HG03159 (cell line): Measurements from ENCODE around the gene PRR7.

Source experiments
- ATAC-seq: cut with Tn5 transposase; IDR thresholded peaks from one replicate; pipeline ENCODE4 v1.9.1; 2021; ENCODE audit warnings: mild to moderate bottlenecking, moderate library complexity; ENCODE audit not compliant: unreplicated experiment

Gene PRR7

GRCh38 chr5:177423671-177424070, 22.9 kb upstream of the PRR7 start:
- no peak for ATAC-seq

- ATAC-seq = no peak
Observed at GRCh38 chr5:177425196-177425800, 21.3 kb upstream of the PRR7 start.

DNA sequence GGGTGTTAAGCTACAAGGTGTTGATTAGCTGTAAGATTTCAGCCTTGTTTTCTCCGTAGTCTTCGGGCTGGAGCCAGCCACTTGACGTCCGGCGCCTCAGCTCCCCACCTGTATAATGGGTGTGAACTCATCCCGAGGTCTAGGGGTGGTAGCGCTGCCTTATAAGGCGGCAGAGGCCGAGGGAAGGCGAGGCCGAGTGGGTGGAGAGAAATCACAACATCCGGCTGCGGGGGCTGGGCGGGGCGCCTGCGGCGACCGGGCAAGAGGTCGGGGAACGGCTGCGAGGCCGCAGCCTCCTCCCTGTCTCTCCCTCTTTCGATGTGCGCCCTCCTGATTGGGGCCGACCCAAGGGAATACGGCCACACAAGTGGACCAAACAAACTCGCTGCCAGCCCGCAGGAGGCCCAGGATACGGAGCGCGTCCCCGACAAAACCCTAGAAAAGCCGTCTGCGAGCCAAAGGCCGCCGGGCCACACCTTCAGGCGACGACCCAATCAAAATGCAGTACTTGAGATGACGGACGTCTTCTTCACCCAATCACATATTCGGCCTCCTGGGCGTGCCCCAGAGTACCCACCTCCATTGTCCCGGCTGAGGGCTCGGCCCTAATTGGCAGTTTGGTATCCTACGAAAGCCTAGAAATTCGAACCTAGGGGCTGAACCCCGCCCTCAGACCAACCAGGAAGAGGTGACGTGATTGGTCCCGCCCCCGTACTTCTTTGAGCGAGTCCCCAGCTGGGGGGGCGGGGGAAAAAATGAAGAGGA, 20.6 kb upstream of the PRR7 start:
- ATAC-seq = peak; percentile 74

GRCh38 chr5:177426566-177427210, 19.9 kb upstream of the PRR7 start, which contains the start of gene GRK6:
Gene GRK6, plus strand, starts transcription at chr5:177426676. Its CDS starts 170 bp downstream, at chr5:177426846.
- peak; percentile 13 for ATAC-seq

- no peak for ATAC-seq
Observed at GRCh38 chr5:177427211-177427822, 19.3 kb upstream of the PRR7 start.

DNA sequence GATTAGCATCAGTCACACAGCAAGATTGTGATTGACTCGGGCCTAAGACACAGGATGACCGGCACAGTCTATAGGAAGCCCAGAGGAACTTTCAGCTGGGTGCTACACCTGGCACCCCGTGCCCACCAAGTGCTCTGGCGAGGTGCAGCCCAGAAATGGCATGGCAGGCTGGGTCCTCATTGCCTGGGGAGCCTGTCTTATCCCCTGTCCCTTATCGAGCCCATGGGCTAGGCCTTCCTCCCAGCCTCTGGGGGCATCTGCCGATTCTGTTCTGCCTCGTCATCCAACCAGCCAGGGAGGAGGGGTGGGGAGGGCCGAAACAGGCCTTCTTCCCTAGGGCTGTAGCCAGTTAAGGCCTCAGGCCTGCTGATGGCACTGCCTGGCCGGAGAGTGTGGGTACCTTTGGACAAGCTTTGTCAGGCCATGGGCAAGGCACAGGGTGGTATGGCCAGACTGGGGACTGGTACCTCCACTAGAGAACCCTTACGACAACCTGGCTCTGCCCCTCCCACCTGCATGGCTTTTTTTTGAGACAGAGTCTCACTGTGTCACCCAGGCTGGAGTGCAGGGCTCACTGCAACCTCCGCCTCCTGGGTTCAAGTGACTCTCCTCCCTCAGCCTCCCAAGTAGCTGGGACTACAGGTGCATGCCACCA, 18.6 kb upstream of the PRR7 start:
- no peak for ATAC-seq

DNA sequence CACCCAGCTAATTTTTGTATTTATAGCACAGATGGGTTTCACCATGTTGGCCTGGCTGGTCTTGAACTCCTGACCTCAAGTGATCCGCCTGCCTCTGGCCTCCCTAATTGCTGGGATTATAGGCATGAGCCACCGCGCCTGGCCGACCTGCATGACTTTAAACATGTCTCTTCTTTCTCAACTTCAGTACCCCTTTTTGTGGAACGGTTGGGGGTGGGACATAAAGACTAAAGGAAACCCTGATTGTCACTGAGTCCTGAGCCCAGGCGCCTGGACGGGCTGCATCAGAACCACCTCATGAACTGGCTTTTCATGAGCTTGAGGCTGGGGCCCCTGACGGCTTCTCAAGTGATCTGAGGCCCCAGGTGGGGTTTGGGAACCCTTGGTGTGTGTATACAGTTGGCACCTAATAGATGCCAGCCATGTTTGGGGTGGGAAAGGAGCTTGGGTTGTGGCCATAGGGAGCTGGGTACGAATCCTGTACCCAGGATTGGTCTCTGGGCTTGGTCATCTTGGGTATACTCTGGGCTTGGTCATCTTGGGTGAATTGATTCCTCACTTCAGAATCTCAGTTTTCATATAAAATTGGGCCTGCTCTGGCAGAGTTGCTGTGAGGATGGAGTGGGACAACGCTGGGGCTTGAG, 17.9 kb upstream of the PRR7 start:
- no peak for ATAC-seq

GRCh38 chr5:177429248-177430040, 17.2 kb upstream of the PRR7 start:
- no peak for ATAC-seq

DNA sequence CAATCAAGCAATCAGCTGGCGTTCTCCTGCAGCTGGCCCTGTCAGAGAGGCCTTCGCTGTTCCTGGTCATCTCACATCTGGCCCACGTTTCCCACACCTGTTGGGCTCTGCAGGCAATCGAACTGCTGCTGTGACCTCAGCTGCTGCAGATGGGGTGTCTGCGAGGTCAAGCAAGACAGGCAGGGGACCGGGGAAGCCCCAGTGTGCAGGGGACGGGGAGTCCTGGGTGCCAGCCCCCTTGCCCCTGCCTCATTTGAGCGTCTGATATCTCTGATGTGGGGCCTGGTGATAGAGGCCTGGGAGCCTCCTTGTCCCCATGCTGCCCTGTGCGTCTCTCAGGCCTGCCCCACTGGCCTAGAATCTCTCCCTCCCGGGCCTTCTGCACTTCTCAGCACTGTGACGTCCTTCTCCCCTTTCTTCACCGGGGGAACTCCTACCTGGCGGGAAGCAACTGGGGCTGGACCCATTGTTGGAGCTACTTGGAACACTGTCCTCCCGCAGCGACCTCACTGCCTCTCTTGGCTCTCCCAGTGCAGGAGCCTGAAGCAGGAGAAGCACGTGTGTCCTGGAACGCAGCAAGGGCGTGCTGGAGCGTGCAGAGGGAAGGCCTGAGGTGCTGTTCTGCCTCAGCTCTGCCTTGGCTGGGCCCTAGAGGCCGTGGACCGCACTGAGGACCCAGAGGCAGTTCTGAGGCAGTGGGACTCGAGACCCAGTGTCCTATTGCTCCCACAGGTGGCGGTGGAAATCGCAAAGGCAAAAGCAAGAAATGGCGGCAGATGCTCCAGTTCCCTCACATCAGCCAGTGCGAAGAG, 16.3 kb upstream of the PRR7 start:
- ATAC-seq = no peak

DNA sequence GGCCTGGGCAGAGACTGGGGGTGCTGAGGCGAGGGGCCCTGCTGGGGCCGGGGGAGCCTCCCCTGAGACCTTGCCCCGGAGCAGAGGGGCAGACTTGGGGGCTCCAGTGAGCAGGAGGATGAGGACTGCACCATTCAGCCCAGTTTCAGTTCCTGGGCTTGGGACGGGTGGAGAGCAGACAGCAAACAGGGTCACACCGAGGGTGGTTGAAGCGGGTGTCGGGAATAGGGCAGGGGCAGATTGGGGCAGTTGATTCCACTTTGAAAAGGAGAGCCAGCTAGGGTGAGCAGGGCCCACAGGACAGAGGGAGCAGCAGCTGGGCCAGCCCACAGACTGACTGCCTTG, 15.7 kb upstream of the PRR7 start:
- ATAC-seq = no peak

DNA sequence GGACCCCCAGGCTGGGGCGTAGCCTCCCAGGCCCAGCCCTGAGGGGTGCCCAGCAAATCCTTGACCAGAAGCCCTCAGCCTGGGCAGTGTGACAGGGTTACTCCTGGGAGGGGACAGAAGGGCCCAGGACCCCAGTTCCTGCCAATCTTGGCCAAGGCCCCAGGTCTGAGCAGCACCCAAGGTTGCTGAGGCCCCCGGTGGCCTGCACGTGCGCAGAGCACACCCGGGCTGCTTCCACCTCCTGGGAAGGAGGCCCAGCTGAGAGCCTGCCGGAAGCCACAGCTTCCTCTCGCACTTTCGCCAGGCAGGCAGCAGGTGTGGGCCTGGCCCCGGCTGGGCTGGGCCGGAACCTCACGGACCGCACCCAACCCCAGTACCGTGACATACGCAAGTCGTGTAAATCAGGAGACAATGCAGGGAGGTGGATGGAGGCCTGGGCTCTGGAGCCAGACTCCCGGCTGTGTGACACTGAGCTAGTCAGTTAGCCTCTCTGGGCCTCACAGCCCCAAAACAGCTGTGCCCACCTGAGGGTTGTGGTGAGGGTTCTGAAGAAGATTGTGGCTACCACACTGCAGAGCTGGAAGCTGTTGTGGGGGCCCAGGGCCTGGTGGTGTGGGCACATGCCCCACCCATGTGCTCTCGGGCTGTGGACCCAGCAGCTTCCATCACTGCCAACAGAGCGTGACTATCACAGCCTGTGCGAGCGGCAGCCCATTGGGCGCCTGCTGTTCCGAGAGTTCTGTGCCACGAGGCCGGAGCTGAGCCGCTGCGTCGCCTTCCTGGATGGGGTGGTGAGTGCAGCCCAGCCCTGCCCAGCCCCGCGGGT, 15.1 kb upstream of the PRR7 start:
- peak; percentile 44 for ATAC-seq

DNA sequence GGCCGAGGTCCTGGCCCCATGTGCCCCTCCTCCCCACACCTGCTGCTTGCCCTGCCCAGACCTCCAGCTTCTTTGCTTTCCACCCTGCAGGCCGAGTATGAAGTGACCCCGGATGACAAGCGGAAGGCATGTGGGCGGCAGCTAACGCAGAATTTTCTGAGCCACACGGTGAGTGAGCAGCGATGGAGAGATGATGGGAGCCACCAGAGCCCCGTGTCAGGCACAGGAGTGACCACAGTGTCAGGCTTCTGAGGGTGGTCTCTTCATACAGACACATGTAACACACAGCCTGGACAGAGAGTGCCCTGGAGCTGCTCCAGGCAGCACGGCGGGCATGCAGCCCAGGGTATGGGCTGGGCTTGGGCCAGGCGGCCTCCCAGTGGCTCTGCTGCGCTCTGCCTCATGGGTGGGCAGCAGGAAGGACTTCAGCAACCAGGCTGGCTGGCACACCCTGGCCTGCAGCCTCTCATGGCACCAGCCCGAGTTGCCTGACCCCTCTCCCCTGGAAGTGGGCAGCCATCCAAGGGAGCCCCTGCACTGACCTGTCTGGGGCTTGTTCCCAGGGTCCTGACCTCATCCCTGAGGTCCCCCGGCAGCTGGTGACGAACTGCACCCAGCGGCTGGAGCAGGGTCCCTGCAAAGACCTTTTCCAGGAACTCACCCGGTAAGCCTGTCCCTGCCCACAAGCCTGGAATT, 14.3 kb upstream of the PRR7 start:
- no peak for ATAC-seq

DNA sequence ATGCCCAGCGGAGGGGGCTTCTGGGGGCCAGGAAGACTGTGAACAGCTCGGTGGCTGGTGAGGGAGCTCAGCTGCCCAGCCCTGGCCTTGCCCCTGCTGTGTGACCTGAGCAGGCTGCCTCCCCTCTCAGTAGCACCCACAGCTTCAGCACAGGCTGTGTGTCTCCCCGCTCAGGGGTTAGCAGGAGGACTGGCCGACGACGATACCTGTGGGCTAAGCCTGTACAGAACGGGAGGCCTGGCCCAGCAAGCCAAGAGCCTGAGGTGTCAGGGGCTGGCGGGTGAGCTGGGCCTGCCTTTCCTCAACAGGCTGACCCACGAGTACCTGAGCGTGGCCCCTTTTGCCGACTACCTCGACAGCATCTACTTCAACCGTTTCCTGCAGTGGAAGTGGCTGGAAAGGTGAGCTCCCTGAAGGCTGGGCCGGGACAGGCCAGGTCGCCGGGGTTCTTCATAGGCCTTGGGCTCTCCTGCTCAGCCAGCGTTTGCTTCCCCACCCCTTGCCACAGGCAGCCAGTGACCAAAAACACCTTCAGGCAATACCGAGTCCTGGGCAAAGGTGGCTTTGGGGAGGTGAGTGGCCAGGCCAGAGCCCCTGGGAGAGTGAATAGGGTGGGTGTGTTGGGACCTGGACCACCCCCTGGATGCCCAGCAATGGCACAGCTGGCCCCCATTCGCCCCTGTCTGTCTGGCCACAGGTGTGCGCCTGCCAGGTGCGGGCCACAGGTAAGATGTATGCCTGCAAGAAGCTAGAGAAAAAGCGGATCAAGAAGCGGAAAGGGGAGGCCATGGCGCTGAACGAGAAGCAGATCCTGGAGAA, 13.6 kb upstream of the PRR7 start:
- no peak for ATAC-seq

DNA sequence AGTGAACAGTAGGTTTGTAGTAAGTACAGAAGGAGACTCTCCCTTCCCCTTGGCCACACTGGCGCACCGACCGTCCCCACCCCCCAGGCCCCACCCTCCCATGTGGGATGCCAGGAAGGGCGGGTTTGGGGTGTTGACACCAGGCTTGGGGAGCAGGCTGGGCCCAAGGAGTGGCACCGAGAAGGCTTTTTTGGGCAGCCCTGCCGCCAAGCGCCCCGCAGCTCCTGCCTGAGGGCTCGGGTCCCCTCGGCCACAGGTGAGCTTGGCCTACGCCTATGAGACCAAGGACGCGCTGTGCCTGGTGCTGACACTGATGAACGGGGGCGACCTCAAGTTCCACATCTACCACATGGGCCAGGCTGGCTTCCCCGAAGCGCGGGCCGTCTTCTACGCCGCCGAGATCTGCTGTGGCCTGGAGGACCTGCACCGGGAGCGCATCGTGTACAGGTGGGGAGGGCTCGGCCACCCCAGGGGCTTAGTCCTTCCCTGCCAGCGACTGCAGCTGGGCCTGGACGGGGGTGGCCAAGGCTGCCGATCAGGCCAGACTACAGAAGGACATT, 12.9 kb upstream of the PRR7 start:
- no peak for ATAC-seq

DNA sequence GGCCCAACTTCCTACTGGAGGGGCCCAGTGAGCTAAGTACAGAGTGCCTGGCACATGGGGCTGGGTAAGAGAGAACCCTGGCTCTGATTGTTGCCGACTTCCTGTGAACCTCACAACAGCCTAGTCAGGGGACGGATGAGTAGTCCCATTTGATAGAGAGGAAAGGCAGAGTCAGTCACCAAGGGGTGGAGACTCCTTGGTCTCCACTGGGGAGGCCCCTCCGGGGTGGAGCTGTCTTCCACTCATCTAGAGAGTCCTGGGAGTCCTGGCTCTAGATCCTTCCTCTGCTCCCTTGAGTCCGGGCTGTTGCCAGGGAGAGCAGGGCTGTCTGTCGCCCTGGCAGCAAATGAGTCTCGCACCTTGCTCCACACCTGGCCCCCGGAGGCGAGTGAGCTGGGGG, 12.2 kb upstream of the PRR7 start:
- no peak for ATAC-seq

DNA sequence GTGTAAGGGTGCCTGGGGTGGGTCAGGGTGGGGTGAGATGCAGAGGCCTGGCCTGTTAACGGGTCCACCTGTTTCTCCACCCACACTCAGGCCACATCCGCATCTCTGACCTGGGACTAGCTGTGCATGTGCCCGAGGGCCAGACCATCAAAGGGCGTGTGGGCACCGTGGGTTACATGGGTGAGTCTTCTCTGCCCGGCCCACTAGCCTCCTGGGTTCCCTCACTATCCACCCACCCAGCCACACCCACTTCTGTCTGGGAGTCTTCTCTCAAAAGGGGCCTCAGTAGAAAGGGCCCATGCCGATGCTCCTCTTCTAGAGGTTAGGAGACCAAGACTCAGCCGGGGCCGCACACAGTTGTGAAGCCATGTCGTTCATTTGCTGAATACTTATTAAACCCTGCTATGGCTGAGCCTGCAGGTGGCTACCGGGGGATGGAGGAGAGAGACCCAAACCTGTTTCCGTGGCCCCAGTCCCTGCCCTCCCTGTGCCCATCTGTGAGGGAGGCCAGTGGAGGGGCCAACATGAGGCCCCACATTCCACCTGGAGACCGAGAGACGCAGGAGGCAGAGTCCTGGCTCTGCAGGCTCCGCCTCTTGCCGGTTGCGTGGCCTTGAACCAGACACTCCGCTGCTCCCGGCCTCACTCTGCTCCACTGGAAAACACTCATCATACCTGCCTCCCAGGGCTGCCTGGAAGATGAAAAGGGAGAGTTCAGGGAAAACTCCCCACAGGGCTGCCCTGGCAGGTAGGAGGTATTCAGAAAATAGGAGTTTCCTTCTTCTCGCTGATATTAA, 11.5 kb upstream of the PRR7 start:
- ATAC-seq = no peak
